Stimulated activated CD4-positive, alpha-beta T cell treated with anti-CD3 and anti-CD28 coated beads, TNF-alpha, amount 100 ng/mL, for 4 hours (primary cell): ENCODE results near the gene CFAP99.
A peak's percentile ranks its signal among the peaks of the same experiment; 100 is the strongest.

Source experiments
- DNase-seq, 3 experiments: peaks; one replicate each; pipeline ENCODE4 v3.0.0-alpha.2; 2020; ENCODE audit warnings: low read depth in 3 of 3

CFAP99 gene

GRCh38 chr4:2468456-2469191, 49.9 kb downstream of the CFAP99 start, which contains the start of gene RNF4:
RNF4 (plus strand) TSS chr4:2469106; CDS start chr4:2490494, 21,388 bp downstream.
- peak; percentile 81 to 95 (median 90) for DNase-seq

DNA sequence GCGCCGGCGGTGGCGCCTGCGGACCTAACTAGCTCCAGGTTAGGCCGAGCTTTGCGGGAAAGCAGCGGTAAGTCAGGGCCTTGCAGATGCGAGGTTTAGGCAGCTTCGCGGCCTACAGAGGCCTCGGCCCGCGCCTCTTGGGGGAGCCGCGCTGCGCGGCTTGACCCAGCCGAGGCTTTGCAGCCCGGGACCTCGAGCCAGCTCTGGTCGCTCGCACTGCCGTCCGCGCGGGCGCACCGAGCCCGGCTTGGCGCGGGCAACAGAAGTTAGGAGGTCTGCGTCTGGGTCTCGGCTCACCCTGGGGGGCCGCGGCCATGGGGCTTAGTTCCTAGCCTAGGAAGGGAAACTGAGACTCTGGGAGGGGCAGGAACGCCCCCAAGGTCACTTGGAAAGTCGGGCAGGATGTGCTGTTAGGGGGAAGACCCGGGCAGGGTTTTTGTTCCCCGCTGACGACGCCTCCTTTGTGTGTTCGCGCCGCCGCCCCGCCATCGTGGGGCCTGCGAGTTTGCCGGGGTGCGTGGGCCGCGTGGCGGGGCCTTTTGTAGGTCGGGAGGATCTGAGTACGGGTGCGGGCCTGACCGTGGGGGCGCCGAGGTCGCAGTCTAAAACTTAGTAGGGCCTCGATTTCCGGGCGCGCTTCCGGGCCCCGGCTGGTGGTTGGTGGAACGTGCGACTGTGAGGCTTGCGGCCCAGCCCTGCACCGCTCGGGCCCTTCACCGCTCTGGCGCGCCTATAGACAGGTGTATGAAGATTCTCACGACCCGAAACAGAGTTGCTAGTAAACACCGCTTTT, 50.6 kb downstream of the CFAP99 start:
- DNase-seq, result peak; percentile 48 to 58 (median 53)

DNA sequence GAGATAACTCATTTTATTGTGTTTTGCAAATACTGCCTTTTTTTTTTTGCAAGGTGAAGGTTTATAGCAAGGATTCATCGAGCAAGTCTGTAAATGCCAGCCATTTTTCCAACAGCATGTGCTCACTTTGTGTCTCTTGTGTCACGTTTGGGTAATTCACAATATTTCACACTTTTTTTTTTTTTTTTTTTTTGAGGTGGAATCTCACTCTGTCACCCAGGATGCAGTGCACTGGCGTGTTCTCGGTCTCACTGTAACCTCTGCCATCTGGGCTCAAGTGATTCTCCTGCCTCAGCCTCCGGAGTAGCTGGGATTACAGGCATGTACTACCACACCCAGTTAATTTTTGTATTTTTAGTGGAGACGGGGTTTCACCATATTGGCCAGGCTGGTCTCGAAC, 52.0 kb downstream of the CFAP99 start:
- DNase-seq, result no peak

- no peak for DNase-seq
These were observed 53.4 kb downstream of the CFAP99 start for GRCh38 chr4:2472187-2472586.

- DNase-seq, result no peak
These were observed 59.5 kb downstream of the CFAP99 start for GRCh38 chr4:2478229-2478628.

DNA sequence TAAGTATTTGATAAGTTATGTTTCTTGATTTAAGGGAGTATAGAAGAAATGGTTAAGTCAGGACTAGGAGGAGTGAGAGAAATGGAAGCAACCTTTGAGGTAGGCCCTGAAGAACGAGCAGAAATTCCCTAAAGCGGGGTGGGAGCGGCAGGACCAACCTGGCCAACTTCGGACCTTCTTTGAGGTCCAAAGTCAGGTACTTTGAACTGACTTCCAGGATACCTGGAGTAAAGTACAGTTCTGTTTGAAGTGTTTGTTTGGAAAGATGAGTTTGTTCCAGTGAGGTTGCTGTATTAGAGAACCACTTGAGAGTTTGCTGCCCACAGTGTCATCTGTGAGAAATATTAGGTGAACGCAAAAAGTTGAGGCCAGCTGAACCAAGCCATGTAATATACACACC, 61.9 kb downstream of the CFAP99 start:
- DNase-seq, result no peak

DNA sequence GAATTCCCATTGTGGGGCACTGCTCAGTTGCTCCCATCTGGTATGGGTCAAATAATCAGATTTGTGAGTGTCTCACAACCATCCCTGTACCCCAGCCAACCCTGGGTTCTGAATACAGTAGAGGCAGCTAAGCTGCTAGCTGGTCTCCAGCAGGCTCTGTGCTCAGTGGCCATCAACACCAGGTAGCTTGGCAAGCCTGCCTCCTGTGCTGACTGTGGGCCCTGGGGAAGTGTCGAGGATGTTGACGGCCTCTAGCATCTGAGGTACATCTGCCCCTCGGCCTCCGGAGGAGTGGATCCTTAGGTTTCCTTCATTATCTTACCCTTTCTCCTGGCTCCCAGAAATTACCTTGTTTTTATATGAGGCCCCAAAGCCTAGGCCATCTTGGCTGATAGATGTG, 63.4 kb downstream of the CFAP99 start:
- no peak for DNase-seq

DNA sequence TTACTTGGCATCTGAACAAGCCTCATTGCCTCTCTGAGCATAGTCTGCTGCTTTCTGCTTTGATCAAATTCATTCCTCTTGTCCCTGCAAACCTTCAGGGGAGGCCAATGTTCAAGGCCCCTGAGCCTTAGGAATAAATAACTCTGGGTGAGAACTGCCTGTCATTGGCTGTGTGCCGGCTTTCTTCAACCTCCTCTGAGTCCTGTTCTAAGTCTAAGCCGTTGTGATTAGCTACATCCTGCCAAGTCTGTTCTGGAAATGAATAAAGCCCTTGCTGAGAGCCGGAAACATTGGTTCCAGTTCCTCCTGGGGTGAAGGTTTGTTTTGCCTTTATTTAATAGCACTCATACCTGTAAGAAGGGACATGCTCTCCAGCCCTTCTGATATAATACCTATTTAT, 63.9 kb downstream of the CFAP99 start:
- DNase-seq, result no peak

DNA sequence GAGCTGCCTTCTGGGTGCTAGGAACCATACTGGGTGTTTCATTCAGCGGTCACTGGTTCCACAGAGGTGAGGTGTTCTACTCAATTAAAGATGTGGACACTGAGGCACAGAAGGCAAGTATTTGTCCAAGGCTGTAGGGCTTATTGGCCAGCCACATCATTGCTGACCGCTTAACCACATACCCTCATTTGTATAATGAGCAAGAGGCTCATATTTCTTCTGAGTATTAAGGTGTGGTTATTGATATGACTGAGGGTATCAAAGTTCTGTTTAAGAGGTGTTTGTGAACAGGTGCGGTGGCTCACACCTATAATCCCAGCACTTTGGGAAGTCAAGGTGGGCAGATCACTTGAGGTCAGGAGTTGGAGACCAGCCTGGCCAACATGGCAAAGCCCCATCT, 64.5 kb downstream of the CFAP99 start:
- no peak for DNase-seq

- DNase-seq, result no peak
These were observed 65.4 kb downstream of the CFAP99 start for GRCh38 chr4:2484185-2484584.

- peak; percentile 13 to 29 (median 26) for DNase-seq
These were observed 66.2 kb downstream of the CFAP99 start for GRCh38 chr4:2484993-2485392.

DNA sequence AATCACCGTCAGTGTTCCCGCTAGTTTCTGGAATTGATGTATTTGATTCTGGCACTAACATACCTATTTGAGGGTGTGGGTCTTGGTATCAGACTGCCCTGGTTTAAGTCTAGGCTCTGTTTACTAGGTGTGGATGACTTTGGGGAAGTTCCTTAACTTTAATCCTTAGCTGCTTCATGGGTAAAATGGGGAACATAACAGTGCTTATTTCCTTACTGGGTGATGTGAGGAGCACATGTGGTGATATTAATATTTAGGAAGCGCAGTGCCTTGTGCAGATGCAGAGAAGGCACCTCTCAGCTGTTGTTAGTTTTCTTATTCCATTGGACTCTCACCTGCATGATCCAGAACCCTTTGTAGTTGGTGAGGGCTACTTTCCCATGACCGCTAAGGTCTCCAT, 67.2 kb downstream of the CFAP99 start:
- DNase-seq, result no peak

DNA sequence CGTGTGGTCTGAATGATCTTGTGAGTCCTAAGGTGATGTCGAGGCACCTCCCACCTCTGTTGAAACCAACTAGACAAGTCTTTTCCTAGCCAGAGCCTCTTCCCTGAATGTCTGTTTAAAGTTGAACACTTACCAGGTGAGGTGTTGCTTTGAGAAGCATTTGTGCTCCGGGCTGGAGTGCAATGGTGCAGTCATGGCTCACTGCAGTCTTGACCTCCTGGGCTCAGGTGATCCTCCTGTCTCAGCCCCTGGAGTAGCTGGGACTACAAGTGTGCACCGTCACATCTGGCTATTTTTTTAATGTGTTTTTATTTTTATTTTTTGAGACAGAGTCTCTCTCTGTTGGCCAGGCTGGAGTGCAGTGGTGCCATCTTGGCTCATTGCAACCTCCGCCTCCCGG, 68.2 kb downstream of the CFAP99 start:
- no peak for DNase-seq

GRCh38 chr4:2487632-2488031, 68.9 kb downstream of the CFAP99 start:
- DNase-seq, result no peak

- no peak for DNase-seq
These were observed 70.5 kb downstream of the CFAP99 start for GRCh38 chr4:2489081-2489805.

- no peak for DNase-seq
These were observed 71.2 kb downstream of the CFAP99 start for GRCh38 chr4:2489841-2490552.

GRCh38 chr4:2492970-2493369, 74.2 kb downstream of the CFAP99 start:
- no peak for DNase-seq

- no peak for DNase-seq
These were observed 76.2 kb downstream of the CFAP99 start for GRCh38 chr4:2494992-2495391.

DNA sequence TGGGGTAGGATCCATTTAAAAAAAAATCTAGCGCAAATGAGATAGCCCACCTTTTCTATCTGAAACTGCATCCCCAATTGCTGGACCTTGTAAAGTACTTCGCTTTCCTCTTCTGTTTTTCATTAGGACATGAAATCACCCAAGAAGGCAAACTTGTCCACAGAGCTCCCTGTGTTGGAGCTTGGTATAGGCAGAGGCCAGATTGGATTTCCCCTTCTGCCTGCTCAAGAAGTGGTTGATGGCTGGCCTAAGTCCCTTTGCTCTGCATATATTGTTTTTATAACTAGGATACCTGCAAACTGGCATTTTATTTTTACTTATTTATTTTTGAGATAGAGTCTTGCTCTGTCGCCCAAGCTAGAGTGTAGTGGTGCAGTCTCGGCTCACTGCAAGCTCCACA, 78.6 kb downstream of the CFAP99 start:
- no peak for DNase-seq

- no peak for DNase-seq
These were observed 79.2 kb downstream of the CFAP99 start for GRCh38 chr4:2497931-2498330.

DNA sequence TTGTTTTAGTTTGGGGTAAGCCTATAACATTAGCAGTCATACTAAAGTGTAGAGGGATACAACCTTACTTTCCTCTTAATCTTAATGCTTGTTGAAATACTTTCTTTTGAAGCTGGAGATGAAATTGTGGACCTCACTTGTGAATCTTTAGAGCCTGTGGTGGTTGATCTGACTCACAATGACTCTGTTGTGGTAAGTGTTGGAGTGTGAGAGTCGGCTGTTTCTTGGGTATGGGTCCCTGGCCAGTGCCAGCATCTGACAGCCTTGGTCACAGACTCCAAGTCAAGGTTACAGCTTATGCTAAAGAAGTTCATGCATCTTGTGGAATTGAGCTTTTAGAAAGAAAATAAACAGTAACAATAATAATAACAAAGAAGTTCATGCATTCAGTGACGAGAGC, 81.8 kb downstream of the CFAP99 start:
- DNase-seq, result no peak

GRCh38 chr4:2501034-2501594, 82.4 kb downstream of the CFAP99 start:
- DNase-seq, result no peak
